Measurements from ENCODE around the gene OR5H14. TPM values are rescaled to one million over a fixed set of nuclear protein-coding genes. Genes with fewer than 3 reads are reported as not detected.
"Not testable (repeated sequence)": the region's sequence is repeated elsewhere in the genome, so short reads cannot be mapped to it uniquely, and the experiment has no call there.

OR5H14 gene
- total RNA-seq, 1 experiment from 2014 or later = not detected

DNA sequence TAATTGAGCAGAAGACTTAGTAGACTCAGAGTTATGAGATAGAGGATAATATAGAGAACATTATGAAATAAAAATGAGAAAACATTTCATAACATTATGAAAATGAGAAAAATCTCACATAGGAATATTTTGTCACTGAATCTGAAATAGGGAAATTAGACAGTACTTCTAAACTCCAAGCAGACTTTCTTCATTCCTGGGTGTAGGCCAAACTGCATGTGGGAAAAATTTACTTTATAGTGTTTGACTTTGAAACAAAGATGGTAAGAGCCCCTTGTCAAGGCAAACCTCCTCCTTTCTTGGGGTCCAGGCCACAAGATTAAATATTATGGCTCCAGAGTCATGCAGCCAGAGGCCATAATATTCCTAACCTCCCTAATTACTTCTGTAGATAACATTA lies 6.7 kb upstream of the OR5H14 start:
- intact Hi-C loops (cut with micrococcal nuclease; ENCODE audit: unreplicated experiment) = loop anchor here (2.0 kb wide), 1 partner anchor 42 kb away; no protein-coding TSS in a partner anchor
- Histone ChIP-seq H3K27ac (no peak overlapping the region), H3K27me3 (ENCODE audit: insufficient read depth, low read depth) (no peaks in the 10 kb centered on the region)

DNA sequence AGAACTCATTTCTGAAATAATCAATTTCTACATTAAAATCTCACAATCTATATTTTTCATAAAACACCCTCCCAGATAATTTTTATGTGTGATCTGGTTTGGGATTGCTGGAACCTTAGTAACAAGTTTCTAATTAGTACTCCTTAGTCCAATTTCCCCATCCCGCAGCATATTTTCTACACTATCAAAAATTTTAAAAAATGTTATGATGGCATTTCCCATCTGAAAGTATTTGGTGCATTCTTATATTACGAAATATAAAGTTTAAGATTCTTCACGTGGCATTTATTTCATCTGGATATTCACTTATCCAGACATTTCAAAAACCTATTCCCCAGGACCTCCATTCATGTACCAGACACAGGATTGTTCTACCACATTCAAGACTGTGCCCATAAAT lies 1.5 kb downstream of the OR5H14 start:
- 0 out of 2 replicates have a peak, but pooled peaks cover 5% of the 10 kb centered on the region for H3K9me2 ChIP-seq (ENCODE audit: insufficient read depth)
- POLR2A ChIA-PET (ENCODE audit: unreplicated experiment) = no interaction called here
- no TSS peak for BruUV-seq (replicated peaks)

More for the DNA sequence above, 6.7 kb upstream of the OR5H14 start:
- POLR2A ChIA-PET (ENCODE audit: unreplicated experiment) = interaction anchor here (0.6 kb wide), 1 partner anchor 43 kb away, joined by 4 read pairs; no protein-coding TSS in a partner anchor
- no peak for DNase-seq
- Histone ChIP-seq H3K4me2 (no peak overlapping the region), H3K9me3 (ENCODE audit: insufficient read depth, low read depth) (no peaks in the 10 kb centered on the region), H3K4me1 (replicated peaks; ENCODE audit: insufficient read depth) (no peaks in the 10 kb centered on the region), H3K4me3 (no peak overlapping the region), H3K79me2 (ENCODE audit: low read depth) (no peaks in the 10 kb centered on the region), H3K9me2 (ENCODE audit: insufficient read depth) (0 out of 2 replicates have a peak, but pooled peaks cover 5% of the 10 kb centered on the region), H4K20me1 (ENCODE audit: insufficient read depth) (no peaks in the 10 kb centered on the region), H3K36me3 (ENCODE audit: low read depth) (no peaks in the 10 kb centered on the region), H2AFZ (no peak overlapping the region), H3F3A (ENCODE audit: insufficient read depth, low read depth) (no peaks in the 10 kb centered on the region)
- CTCF ChIA-PET = no interaction called here
- BruUV-seq (replicated peaks) = no TSS peak
- TF ChIP-seq, protein P1, sequence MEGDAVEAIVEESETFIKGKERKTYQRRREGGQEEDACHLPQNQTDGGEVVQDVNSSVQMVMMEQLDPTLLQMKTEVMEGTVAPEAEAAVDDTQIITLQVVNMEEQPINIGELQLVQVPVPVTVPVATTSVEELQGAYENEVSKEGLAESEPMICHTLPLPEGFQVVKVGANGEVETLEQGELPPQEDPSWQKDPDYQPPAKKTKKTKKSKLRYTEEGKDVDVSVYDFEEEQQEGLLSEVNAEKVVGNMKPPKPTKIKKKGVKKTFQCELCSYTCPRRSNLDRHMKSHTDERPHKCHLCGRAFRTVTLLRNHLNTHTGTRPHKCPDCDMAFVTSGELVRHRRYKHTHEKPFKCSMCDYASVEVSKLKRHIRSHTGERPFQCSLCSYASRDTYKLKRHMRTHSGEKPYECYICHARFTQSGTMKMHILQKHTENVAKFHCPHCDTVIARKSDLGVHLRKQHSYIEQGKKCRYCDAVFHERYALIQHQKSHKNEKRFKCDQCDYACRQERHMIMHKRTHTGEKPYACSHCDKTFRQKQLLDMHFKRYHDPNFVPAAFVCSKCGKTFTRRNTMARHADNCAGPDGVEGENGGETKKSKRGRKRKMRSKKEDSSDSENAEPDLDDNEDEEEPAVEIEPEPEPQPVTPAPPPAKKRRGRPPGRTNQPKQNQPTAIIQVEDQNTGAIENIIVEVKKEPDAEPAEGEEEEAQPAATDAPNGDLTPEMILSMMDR (conservative IDR thresholded peaks at IDR 0.05) = no peak

DNA sequence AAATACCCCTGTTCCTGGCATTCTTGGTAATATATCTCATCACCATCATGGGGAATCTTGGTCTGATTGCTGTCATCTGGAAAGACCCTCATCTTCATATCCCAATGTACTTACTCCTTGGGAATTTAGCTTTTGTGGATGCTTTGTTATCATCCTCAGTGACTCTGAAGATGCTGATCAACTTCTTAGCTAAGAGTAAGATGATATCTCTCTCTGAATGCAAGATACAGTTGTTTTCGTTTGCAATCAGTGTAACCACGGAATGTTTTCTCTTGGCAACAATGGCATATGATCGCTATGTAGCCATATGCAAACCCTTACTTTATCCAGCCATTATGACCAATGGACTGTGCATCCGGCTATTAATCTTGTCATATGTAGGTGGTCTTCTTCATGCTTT lies 2.2 kb downstream of the OR5H14 start:
- H3K27ac ChIP-seq; H3K4me2 ChIP-seq; BruUV-seq (replicated peaks); H2AFZ ChIP-seq; CTCF ChIA-PET; DNase-seq; H3K79me2 ChIP-seq (ENCODE audit: low read depth); H3F3A ChIP-seq (ENCODE audit: insufficient read depth, low read depth); H3K4me3 ChIP-seq; H4K20me1 ChIP-seq (ENCODE audit: insufficient read depth); H3K9me2 ChIP-seq (ENCODE audit: insufficient read depth); intact Hi-C loops (cut with micrococcal nuclease; ENCODE audit: unreplicated experiment); H3K9me3 ChIP-seq (ENCODE audit: insufficient read depth, low read depth); H3K36me3 ChIP-seq (ENCODE audit: low read depth); POLR2A ChIA-PET (ENCODE audit: unreplicated experiment); H3K27me3 ChIP-seq (ENCODE audit: insufficient read depth, low read depth): not testable (repeated sequence)
- H3K4me1 ChIP-seq (replicated peaks; ENCODE audit: insufficient read depth) = peaks cover 11% of the 10 kb centered on the region

More for the DNA sequence above, 1.5 kb downstream of the OR5H14 start:
- no peak for DNase-seq
- peaks cover 11% of the 10 kb centered on the region for H3K4me1 ChIP-seq (replicated peaks; ENCODE audit: insufficient read depth)
- H3K4me3 ChIP-seq = no peak overlapping the region
- no peak overlapping the region for H3K27ac ChIP-seq
- CTCF ChIA-PET = no interaction called here
- TF ChIP-seq, protein P1 (conservative IDR thresholded peaks at IDR 0.05) = no peak
- no peak for TF ChIP-seq EZH2 (IDR thresholded peaks at IDR 0.05; ENCODE audit: low read depth)
- no peaks in the 10 kb centered on the region for H4K20me1 ChIP-seq (ENCODE audit: insufficient read depth)
- H3K9me3 ChIP-seq (ENCODE audit: insufficient read depth, low read depth) = no peaks in the 10 kb centered on the region
- no peaks in the 10 kb centered on the region for H3K79me2 ChIP-seq (ENCODE audit: low read depth)
- H3K4me2 ChIP-seq = no peak overlapping the region
- no peaks in the 10 kb centered on the region for H3K36me3 ChIP-seq (ENCODE audit: low read depth)
- no peaks in the 10 kb centered on the region for H3K27me3 ChIP-seq (ENCODE audit: insufficient read depth, low read depth)
- intact Hi-C loops (cut with micrococcal nuclease; ENCODE audit: unreplicated experiment) = no loop called here
- no peak overlapping the region for H2AFZ ChIP-seq
- peaks cover 9% of the 10 kb centered on the region for H3F3A ChIP-seq (ENCODE audit: insufficient read depth, low read depth)

DNA sequence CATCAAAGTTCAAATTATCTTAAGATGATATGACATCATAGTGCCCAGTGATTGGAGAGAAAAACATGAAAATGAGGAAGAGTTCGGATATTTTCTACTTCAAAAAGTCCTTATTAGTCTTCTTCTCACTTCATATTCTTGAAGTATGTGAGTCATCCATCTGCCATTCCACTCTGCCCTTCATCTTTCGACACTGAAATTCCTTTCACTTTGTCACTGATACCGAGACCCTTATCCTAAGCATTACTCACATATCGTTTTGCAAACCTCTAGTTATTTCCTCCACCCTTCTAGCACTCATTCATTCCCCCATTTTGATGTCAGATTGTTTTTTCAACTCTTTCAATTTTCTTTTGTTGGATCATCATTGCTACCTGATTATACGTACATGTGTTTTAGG lies 4.0 kb downstream of the OR5H14 start:
- no peaks in the 10 kb centered on the region for H3K27me3 ChIP-seq (ENCODE audit: insufficient read depth, low read depth)
- POLR2A ChIA-PET (ENCODE audit: unreplicated experiment) = interaction anchor here (0.6 kb wide), 1 partner anchor 93 kb away, joined by 3 read pairs; no protein-coding TSS in a partner anchor
- H2AFZ ChIP-seq = peak overlapping the region; percentile 30; the same call in 1 of the 2 replicates
- peak; percentile 12 to 77 for DNase-seq
- H3K36me3 ChIP-seq (ENCODE audit: low read depth) = no peaks in the 10 kb centered on the region
- CTCF ChIA-PET = no interaction called here
- peak overlapping the region; percentile 7; the same call in 1 of the 2 replicates for H3K27ac ChIP-seq
- no peaks in the 10 kb centered on the region; the same call in 1 of the 2 replicates for H3K9me2 ChIP-seq (ENCODE audit: insufficient read depth)
- no TSS peak for BruUV-seq (replicated peaks)
- H4K20me1 ChIP-seq (ENCODE audit: insufficient read depth) = no peaks in the 10 kb centered on the region
- peak overlapping the region; percentile 48 for H3K4me2 ChIP-seq
- H3K9me3 ChIP-seq (ENCODE audit: insufficient read depth, low read depth) = no peaks in the 10 kb centered on the region
- intact Hi-C loops (cut with micrococcal nuclease; ENCODE audit: unreplicated experiment) = no loop called here
- H3F3A ChIP-seq (ENCODE audit: insufficient read depth, low read depth) = peaks cover 9% of the 10 kb centered on the region
- no peaks in the 10 kb centered on the region for H3K79me2 ChIP-seq (ENCODE audit: low read depth)
- H3K4me1 ChIP-seq (replicated peaks; ENCODE audit: insufficient read depth) = peaks cover 11% of the 10 kb centered on the region
- TF ChIP-seq, protein P1 (conservative IDR thresholded peaks at IDR 0.05) = no peak
- TF ChIP-seq EZH2 (IDR thresholded peaks at IDR 0.05; ENCODE audit: low read depth) = no peak
- 0 out of 2 replicates have a peak overlapping the region, but pooled peaks have one; percentile 1 for H3K4me3 ChIP-seq
